Heart left ventricle (tissue), 16 donors: ENCODE measurements around the gene OGFR. TPM values are rescaled to one million over a fixed set of nuclear protein-coding genes. Genes with fewer than 3 reads are reported as not detected.
A peak's percentile ranks its signal among the peaks of the same experiment; 100 is the strongest.

Experiments
- ATAC-seq, 4 donors: fragments of 200-7000 bp; cut with Tn5 transposase; one replicate each; pipeline ENCODE4 v1.9.1; 2020 to 2022; ENCODE audit warnings: moderate library complexity in 4 of 4, mild to moderate bottlenecking in 3 of 4, moderate number of reproducible peaks in 1 of 4
- DNase-seq, 5 donors: peaks; one replicate each; pipeline ENCODE4 v3.0.0-alpha.2; 2020
- H3K27ac ChIP-seq, 12 donors: fragments of 200-600 bp; sonication (generic) in 4 of 12; one replicate each; pipeline versions ENCODE4 v1.5.0 to v1.8.0; 2016 to 2022; ENCODE audit warnings: mild to moderate bottlenecking in 2 of 12
- H3K27me3 ChIP-seq, 9 donors: fragments of 200-600 bp; sonication (generic) in 2 of 9; one replicate each; pipeline versions ENCODE4 v1.5.1 to v1.8.0; 2016 to 2022; ENCODE audit warnings: mild to moderate bottlenecking in 3 of 9
- H3K36me3 ChIP-seq, 9 donors: fragments of 200-600 bp; sonication (generic) in 2 of 9; one replicate each; pipeline versions ENCODE4 v1.5.0 to v1.8.0; 2018 to 2022; ENCODE audit warnings: mild to moderate bottlenecking in 2 of 9
- H3K4me1 ChIP-seq, 12 donors: fragments of 200-600 bp; sonication (generic) in 4 of 12; one replicate each; pipeline versions ENCODE4 v1.5.0 to v1.8.0; 2016 to 2022; ENCODE audit warnings: mild to moderate bottlenecking in 3 of 12
- H3K4me3 ChIP-seq, 12 donors: fragments of 200-600 bp; sonication (generic) in 4 of 12; one replicate each; pipeline versions ENCODE4 v1.5.0 to v1.8.0; 2017 to 2022; ENCODE audit warnings: mild to moderate bottlenecking in 9 of 12, moderate library complexity in 4 of 12
- H3K9me3 ChIP-seq, 12 donors: fragments of 200-600 bp; sonication (generic) in 4 of 12; one replicate each; pipeline versions ENCODE4 v1.5.0 to v1.8.0; 2016 to 2022; ENCODE audit warnings: mild to moderate bottlenecking in 1 of 12
- POLR2A ChIP-seq, 2 donors: fragments of 450-650 bp; IDR thresholded peaks; one replicate each; pipeline ENCODE4 v1.6.1; 2017; ENCODE audit warnings: antibody characterized with exemption in 2 of 2, mild to moderate bottlenecking in 2 of 2, moderate library complexity in 2 of 2
- WGBS, 4 donors: extraction: QIAGEN DNeasy Blood & Tissue Kit in 2 of 4; methylation state at CpG; one replicate each; pipeline versions ENCODE4 v1.1.5 to v1.1.7; 2013 to 2018; 5-methylcytosine and 5-hydroxymethylcytosine counted together
- intact Hi-C, 10 donors: fragments of 100-400 bp; cut with DNase I; formaldehyde crosslinking; loops; one replicate each; pipeline versions ENCODE4 v1.11.1 to v1.14.2; 2022
- polyA plus RNA-seq, 2 donors: library from polyadenylated mRNA; stranded (reverse); fragments of 200-250 nt; gene quantifications; one replicate each; pipeline ENCODE4 v1.2.3, GENCODE V29; 2013
- total RNA-seq, 9 donors: library from RNA; depleted of rRNA in 2 of 9; stranded (reverse); fragments of >200 nt in 2 of 9; fragmentation: NEBNext Ultra II Directional in 3 of 9; extraction: Animal tissue kit (Norgen Biotek cat#: 25700) in 3 of 9; gene quantifications; one replicate each; pipeline versions ENCODE4 v1.1.0 to v1.2.4, GENCODE V29; 2016 to 2023
- TF ChIP-seq, protein P1 (sequence below), 12 donors: fragments of 200-600 bp; sonication (generic) in 4 of 12; IDR thresholded peaks; one replicate each; pipeline versions ENCODE4 v1.5.0 to v1.8.0; 2018 to 2022; ENCODE audit warnings: antibody characterized with exemption in 12 of 12, mild to moderate bottlenecking in 5 of 12
- donor health status: ischemic (EF 13 %, LVEDD 7.1; RV severe dilation, severe dysfunction).
- donor health status: healthy with polysubstance abuse.
- donor health status: DM: no; HTN: yes; CAD: no.
- donor health status: DM: no; HTN: no; CAD: no.
- donor health status: ischemic (EF 25% LVEDD 6.9; RV normal size, moderate dysfunction).
- donor health status: ischemic (EF 25% LVEDD 5.7; RV mildly dilated, moderate dysfunction).
- donor health status: healthy.
- donor health status: DM: yes; HTN: yes; CAD: no.
- donor health status: ischemic (EF 35%, LVEDD 5.7; RV mildly dilated, moderate dysfunction).
- donor health status: nonischemic (EF 11% LVEDD 7.7; RV severe dilation, severe dysfunction).
- donor health status: DM: yes; HTN: yes; CAD: no.
- donor health status: PGD.
- donor health status: ischemic (EF 29% LVEDD 5.4; RV normal size, mild dysfunction).
- donor health status: nonischemic (EF 23%, LVEDD 6.1; RV moderate dilation, normal function).

Gene OGFR
- total and polyA plus RNA-seq, 11 donors, result 14.9 to 46.9 (median 21.2) TPM

DNA sequence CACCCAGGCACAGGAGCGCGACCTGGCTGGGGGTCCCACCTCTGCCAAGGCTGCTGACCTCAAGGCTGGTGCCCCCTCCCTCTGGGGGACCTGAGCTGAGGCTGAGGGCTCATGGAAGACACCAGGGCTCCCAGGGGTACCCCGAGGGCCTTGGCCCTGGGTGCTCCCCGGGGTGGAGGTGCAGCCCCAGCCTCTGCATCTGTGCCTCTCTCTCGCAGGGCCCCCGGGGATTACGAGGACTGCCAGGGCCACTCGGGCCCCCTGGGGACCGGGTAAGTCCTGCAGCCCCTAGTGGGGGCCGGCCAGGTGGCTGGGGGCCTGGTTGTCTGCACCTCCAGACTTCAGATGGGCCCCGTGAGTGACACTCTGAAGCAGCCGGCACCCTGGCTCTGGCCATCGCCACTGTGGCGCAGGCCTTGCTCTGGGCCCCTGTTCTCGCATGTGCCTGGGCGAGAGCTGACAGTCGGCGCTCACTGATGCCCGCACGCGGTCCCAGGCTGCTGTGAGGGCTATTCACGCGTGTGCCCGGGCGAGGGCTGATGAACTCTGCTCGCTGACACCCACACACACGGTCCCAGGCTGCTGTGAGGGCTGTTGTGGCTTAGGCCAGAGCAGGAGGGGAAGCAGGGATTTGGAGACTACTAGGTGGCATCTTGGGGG lies 21.5 kb downstream of the OGFR start:
- Histone ChIP-seq H3K4me1 (peaks cover 0 to 14% (median 6%) of the 10 kb centered on the region in 12 donors), H3K27ac (peak overlapping the region in 1 of 12 donors; percentile 86), H3K27me3 (no peaks in the 10 kb centered on the region), H3K4me3 (no peak overlapping the region), H3K36me3 (no peaks in the 10 kb centered on the region), H3K9me3 (no peaks in the 10 kb centered on the region)
- intact Hi-C loops, result no loop called here
- DNase-seq, result no peak
- 74 to 85% (median 81%) methylated on average over 17 to 27 of the region's 27 CpGs for WGBS, 4 donors
- no peak for ATAC-seq
- TF ChIP-seq, protein P1, sequence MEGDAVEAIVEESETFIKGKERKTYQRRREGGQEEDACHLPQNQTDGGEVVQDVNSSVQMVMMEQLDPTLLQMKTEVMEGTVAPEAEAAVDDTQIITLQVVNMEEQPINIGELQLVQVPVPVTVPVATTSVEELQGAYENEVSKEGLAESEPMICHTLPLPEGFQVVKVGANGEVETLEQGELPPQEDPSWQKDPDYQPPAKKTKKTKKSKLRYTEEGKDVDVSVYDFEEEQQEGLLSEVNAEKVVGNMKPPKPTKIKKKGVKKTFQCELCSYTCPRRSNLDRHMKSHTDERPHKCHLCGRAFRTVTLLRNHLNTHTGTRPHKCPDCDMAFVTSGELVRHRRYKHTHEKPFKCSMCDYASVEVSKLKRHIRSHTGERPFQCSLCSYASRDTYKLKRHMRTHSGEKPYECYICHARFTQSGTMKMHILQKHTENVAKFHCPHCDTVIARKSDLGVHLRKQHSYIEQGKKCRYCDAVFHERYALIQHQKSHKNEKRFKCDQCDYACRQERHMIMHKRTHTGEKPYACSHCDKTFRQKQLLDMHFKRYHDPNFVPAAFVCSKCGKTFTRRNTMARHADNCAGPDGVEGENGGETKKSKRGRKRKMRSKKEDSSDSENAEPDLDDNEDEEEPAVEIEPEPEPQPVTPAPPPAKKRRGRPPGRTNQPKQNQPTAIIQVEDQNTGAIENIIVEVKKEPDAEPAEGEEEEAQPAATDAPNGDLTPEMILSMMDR (IDR thresholded peaks at IDR 0.05), result no peak
- TF ChIP-seq POLR2A (IDR thresholded peaks at IDR 0.05), result no peak

DNA sequence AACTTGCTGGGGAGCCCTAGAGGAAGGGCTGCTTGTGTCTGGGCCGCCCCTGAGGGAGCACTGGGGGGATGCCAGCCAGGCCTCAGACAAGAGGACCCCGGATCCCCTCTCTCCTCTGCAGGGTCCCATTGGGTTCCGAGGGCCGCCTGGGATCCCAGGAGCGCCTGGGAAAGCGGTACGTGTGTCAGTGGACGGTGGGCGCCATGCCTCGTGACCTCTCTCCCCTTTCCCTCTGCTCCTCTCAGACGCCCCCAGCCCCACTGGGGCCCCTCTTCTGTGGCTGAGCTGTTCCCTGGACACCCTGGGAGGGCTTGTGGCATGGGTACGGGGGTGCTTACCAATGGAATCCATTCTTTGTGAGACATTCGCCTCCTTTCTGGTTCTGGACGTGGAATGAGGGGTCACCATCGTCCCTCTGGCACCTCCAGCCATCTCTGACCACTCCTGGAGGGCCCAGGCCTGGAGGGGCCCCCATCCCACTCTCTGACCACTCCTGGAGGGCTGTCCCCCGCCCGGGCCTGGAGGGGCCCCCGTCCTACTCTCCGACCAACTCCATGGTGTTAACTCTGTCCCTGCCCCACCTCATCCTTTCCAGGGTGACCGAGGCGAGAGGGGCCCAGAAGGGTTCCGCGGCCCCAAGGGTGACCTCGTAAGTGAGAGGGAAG lies 22.1 kb downstream of the OGFR start:
- H3K4me1 ChIP-seq, result peaks cover 0 to 14% (median 6%) of the 10 kb centered on the region in 12 donors
- TF ChIP-seq POLR2A (IDR thresholded peaks at IDR 0.05), result no peak
- TF ChIP-seq, protein P1 (IDR thresholded peaks at IDR 0.05), result no peak
- no peaks in the 10 kb centered on the region for H3K36me3 ChIP-seq
- H3K4me3 ChIP-seq, result no peak overlapping the region
- H3K27me3 ChIP-seq, result no peaks in the 10 kb centered on the region
- intact Hi-C loops, result no loop called here
- H3K27ac ChIP-seq, result no peak overlapping the region
- no peaks in the 10 kb centered on the region for H3K9me3 ChIP-seq
- 86 to 94% (median 94%) methylated on average over 20 to 24 of the region's 24 CpGs for WGBS, 4 donors
- DNase-seq (no peak), ATAC-seq (no peak)

DNA sequence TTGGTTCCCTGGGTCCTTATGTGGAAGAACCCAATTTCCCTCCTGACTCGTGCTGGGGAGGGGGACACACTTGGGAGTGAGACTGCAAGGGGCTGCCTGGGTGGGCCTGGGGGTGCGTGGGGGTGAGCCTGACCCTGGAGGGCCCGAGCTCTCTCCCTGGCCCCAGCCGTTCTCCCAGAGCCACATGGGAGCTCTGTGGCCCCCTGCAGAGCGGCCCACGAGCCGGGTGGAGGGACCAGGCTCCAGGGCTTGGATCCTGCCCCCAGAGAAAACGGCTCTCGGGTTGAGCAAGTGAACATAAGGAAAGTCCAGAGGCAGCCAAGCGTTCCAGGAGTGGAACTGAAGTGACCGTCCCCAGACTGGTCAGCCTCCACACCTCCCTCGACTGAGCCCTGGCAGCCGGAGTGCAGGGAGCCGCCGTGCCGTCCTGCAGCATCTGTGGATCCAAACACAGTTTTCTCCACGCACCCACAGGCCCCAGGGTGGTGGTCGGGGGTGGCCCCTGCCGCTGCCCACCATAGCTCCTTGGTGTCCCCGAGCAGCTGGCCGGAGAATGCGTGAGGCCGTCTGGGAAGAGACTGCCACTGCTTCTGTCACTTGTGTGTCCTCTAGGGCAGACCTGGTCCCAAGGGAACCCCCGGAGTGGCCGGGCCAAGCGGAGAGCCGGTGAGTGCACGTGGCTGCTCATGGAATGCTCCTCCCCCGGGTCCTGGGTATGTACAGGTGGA lies 22.8 kb downstream of the OGFR start:
- H3K4me1 ChIP-seq, result peaks cover 0 to 16% (median 6%) of the 10 kb centered on the region in 12 donors
- no peak for DNase-seq
- H3K9me3 ChIP-seq, result no peaks in the 10 kb centered on the region
- H3K27ac ChIP-seq, result no peak overlapping the region
- TF ChIP-seq, protein P1 (IDR thresholded peaks at IDR 0.05), result no peak
- TF ChIP-seq POLR2A (IDR thresholded peaks at IDR 0.05), result no peak
- no peak for ATAC-seq
- no peak overlapping the region for H3K4me3 ChIP-seq
- WGBS, 4 donors, result 60 to 78% (median 70%) methylated on average over 19 to 29 of the region's 29 CpGs
- intact Hi-C loops, result no loop called here
- H3K27me3 ChIP-seq, result no peaks in the 10 kb centered on the region
- no peaks in the 10 kb centered on the region for H3K36me3 ChIP-seq

DNA sequence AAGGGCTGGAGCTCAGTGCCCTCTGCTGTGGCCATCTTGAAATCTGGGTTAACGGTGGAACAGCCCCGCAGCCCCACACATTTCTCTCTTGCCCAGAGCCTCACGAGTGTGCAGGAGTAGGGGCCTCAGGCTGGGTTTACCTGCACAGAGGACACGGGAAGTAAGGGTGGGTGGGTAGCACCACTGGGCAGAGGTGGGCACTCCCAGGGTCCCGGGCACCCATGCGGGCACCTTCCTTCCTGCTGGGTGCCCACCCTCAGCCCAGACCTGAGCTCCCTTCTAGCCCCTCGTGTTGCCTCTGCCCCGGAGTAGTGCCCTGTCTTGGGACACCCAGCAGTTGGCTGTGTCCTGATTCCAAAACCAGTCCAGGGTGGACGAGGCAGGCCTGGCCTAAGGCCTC lies 23.4 kb downstream of the OGFR start:
- Histone ChIP-seq H3K9me3 (no peaks in the 10 kb centered on the region), H3K27ac (no peak overlapping the region), H3K27me3 (no peaks in the 10 kb centered on the region), H3K36me3 (no peaks in the 10 kb centered on the region), H3K4me1 (peaks cover 0 to 22% (median 6%) of the 10 kb centered on the region in 12 donors), H3K4me3 (no peak overlapping the region)
- 87 to 94% (median 93%) methylated on average over 6 to 9 of the region's 9 CpGs for WGBS, 4 donors
- intact Hi-C loops, result no loop called here
- DNase-seq, result no peak
- no peak for ATAC-seq
- TF ChIP-seq, protein P1 (IDR thresholded peaks at IDR 0.05), result no peak
- TF ChIP-seq POLR2A (IDR thresholded peaks at IDR 0.05), result no peak
